GM10266 (cell line): Measurements from ENCODE around the gene FRK.

Experiments used
- DNase-seq: peaks from one replicate; pipeline ENCODE4 v3.0.0; 2012; ENCODE audit errors: extremely low spot score
- TF ChIP-seq, protein P1 (sequence below): IDR thresholded peaks from 2 replicates; pipeline ENCODE4 v1.5.1; 2012; ENCODE audit warnings: mild to moderate bottlenecking, low read depth; ENCODE audit not compliant: control insufficient read depth, insufficient read depth; ENCODE audit errors: missing control alignments

The FRK gene

DNA sequence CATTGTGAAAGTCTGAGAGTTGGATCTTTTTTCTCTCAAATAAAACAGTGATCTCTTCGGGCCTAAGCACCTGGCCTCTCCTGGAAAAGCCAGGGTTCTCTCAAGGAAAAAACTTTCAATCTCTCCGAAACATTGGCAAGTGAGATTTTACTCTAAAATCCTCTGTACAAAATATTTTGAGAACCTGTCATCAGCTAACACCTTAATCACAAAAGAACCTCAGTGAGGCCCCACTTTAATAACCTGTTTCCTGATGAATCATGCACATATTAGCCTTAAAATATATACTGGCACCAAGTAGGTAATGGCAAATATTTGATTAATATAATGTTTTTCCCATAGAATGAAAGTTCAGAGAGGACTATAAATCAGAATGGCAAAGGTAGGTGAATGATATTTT, 177.9 kb downstream of the FRK start:
- TF ChIP-seq, protein P1, sequence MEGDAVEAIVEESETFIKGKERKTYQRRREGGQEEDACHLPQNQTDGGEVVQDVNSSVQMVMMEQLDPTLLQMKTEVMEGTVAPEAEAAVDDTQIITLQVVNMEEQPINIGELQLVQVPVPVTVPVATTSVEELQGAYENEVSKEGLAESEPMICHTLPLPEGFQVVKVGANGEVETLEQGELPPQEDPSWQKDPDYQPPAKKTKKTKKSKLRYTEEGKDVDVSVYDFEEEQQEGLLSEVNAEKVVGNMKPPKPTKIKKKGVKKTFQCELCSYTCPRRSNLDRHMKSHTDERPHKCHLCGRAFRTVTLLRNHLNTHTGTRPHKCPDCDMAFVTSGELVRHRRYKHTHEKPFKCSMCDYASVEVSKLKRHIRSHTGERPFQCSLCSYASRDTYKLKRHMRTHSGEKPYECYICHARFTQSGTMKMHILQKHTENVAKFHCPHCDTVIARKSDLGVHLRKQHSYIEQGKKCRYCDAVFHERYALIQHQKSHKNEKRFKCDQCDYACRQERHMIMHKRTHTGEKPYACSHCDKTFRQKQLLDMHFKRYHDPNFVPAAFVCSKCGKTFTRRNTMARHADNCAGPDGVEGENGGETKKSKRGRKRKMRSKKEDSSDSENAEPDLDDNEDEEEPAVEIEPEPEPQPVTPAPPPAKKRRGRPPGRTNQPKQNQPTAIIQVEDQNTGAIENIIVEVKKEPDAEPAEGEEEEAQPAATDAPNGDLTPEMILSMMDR, result no peak
- no peak for DNase-seq

DNA sequence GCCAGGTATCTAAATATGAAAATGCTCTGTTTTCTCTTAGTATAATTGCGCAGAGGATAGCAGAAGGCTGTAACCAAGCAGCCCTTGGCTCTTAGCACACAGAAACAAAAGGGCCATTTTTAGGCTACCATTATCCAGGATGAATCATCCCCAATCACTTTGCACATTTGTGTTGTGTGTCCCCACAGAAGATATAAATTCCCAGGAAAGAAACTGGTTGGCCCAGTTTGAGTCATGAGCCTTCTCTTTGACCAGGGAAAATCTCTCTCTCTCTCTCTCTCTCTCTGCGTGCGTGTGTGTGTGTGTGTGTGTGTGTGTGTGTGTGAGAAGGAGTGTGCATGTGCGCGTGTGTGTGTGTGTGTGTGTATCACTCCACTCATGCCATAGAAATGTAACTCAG, 178.5 kb downstream of the FRK start:
- TF ChIP-seq, protein P1, result no peak
- DNase-seq, result no peak
